Osteocyte (in vitro differentiated cells): ENCODE measurements around the gene OSBP2. TPM values are rescaled to one million over a fixed set of nuclear protein-coding genes. Genes with fewer than 3 reads are reported as not detected.

ENCODE experiments used
- DNase-seq: peaks from one replicate; pipeline ENCODE4 v3.0.0; 2021; ENCODE audit warnings: mixed read lengths; ENCODE audit not compliant: unreplicated experiment; ENCODE audit errors: extremely low spot score
- H3K27ac Mint-ChIP-seq: one replicate; pipeline ENCODE4 v1.8.0; 2021; ENCODE audit warnings: mild to moderate bottlenecking, mixed read lengths; ENCODE audit not compliant: unreplicated experiment
- H3K27me3 Mint-ChIP-seq: one replicate; pipeline ENCODE4 v1.8.0; 2021; ENCODE audit warnings: mixed read lengths; ENCODE audit not compliant: unreplicated experiment
- H3K36me3 Mint-ChIP-seq: one replicate; pipeline ENCODE4 v1.8.0; 2021; ENCODE audit warnings: mixed read lengths; ENCODE audit not compliant: unreplicated experiment
- H3K4me1 Mint-ChIP-seq: one replicate; pipeline ENCODE4 v1.8.0; 2021; ENCODE audit warnings: mixed read lengths; ENCODE audit not compliant: unreplicated experiment
- H3K4me3 Mint-ChIP-seq: one replicate; pipeline ENCODE4 v1.8.0; 2021; ENCODE audit warnings: mild to moderate bottlenecking, moderate library complexity, mixed read lengths; ENCODE audit not compliant: unreplicated experiment
- H3K9me3 Mint-ChIP-seq: one replicate; pipeline ENCODE4 v1.8.0; 2021; ENCODE audit warnings: mixed read lengths; ENCODE audit not compliant: unreplicated experiment
- CTCF ChIP-seq: fragments of 200-600 bp; sonication (generic); IDR thresholded peaks from 2 replicates; pipeline ENCODE4 v1.5.0; 2021; ENCODE audit warnings: antibody characterized with exemption, mild to moderate bottlenecking, moderate library complexity
- microRNA-seq: library from miRNA; unstranded; fragments of <30 nt; microRNA quantifications from one replicate; pipeline ENCODE4 v1.1.0, GENCODE V29; 2020; ENCODE audit not compliant: unreplicated experiment
- total RNA-seq: library from RNA; stranded (reverse); gene quantifications from 2 replicates; pipeline ENCODE4 v1.2.1, GENCODE V29; 2021

OSBP2 gene
- total RNA-seq, 1 donor from 2014 or later, result 3.8 TPM

GRCh38 chr22:30955153-30955552 lies 260.5 kb downstream of the OSBP2 start:
- no peak for TF ChIP-seq CTCF
- no peak overlapping the region for H3K27ac Mint-ChIP-seq

More at GRCh38 chr22:30955153-30955552, 260.5 kb downstream of the OSBP2 start:
- peaks cover 32% of the 10 kb centered on the region for H3K36me3 Mint-ChIP-seq
- H3K4me3 Mint-ChIP-seq, result no peak overlapping the region
- no peaks in the 10 kb centered on the region for H3K9me3 Mint-ChIP-seq
- H3K27me3 Mint-ChIP-seq, result no peaks in the 10 kb centered on the region
- no peak for DNase-seq
- H3K4me1 Mint-ChIP-seq, result peaks cover 14% of the 10 kb centered on the region

Small RNA genes within 50 kb of the gene (microRNA-seq; reads per million reads assigned to microRNA genes)
- 12.1 reads per million, percentile 18 among the genes with 10 or more reads in this experiment for gene MIR3200

Other genes with a start within 250 kb of the OSBP2 start
- gene SEC14L3, start 222.9 kb upstream of the OSBP2 start, total RNA-seq, result not detected in 2 replicates
- gene SEC14L4, start 189.2 kb upstream of the OSBP2 start, total RNA-seq, result not detected in 2 replicates
- 0.54 and 0.78 TPM in 2 replicates for gene SEC14L6, start 148.1 kb upstream of the OSBP2 start, total RNA-seq
- gene GAL3ST1, start 120.2 kb upstream of the OSBP2 start, total RNA-seq, result 0.21 and 0.46 TPM in 2 replicates
- gene PES1, start 103.0 kb upstream of the OSBP2 start, total RNA-seq, result 71.6 and 73.5 TPM in 2 replicates
- 57.7 and 58.1 TPM in 2 replicates for gene TCN2, start 87.7 kb upstream of the OSBP2 start, total RNA-seq
- gene SLC35E4, start 59.1 kb upstream of the OSBP2 start, total RNA-seq, result 9.4 and 10.2 TPM in 2 replicates
- gene DUSP18, start 27.0 kb upstream of the OSBP2 start, total RNA-seq, result 10.7 and 11.2 TPM in 2 replicates